Spleen (tissue), 7 donors: ENCODE results near the gene GAREM1.

Experiments
- CTCF ChIP-seq, 11 experiments: fragments of 200-600 bp in 7 of 11; fragments of 450-650 bp in 4 of 11; sonication (generic) in 4 of 11; IDR thresholded peaks in 8 of 11; conservative IDR thresholded peaks in 3 of 11; 1 replicate in 7 of 11; 2 replicates in 4 of 11; pipeline versions ENCODE4 v1.4.0 to v1.8.0; 2016 to 2021; ENCODE audit warnings: antibody characterized with exemption in 11 of 11, inconsistent platforms in 4 of 11, mild to moderate bottlenecking in 1 of 11
- POLR2AphosphoS5 ChIP-seq, 3 donors: sonication (generic); formaldehyde crosslinking; IDR thresholded peaks; one replicate each; pipeline ENCODE4 v1.5.1; 2017; ENCODE audit warnings: antibody characterized with exemption in 3 of 3
- donor health status: DM: no; HTN: no; CAD: no; lungs with moderate emphysema.
- donor health status: DM: no; HTN: no; CAD: no.
- donor health status: DM: no; HTN: no; CAD: no.

DNA sequence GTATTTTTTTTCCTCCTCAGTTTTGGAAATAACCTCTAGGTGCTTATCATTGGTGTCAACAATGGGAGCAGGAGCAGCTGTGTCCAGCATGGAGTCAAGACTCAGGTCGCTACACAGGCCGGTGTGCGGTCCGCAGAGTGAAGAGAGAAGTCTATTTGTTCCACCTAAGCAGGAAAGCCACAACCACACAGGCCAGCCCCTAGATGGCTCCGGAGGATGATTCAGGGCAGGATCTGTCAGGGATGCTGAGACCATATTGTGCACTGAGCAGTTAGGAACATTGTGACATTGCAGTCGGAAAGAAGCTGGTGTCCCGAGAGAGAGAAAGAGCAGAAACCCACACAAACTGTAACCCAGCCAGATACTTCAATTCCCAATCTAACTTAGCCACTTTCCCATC, 136.9 kb downstream of the GAREM1 start:
- TF ChIP-seq CTCF (IDR thresholded peaks at IDR 0.05 in 8 of 11, conservative IDR thresholded peaks at IDR 0.05 in 3 of 11) (no peak), POLR2AphosphoS5 (IDR thresholded peaks at IDR 0.05) (no peak)
